Measurements from ENCODE around the gene RAB11A.

GRCh38 chr15:65924004-65924403 is 54.7 kb downstream of the RAB11A start:
- TF ChIP-seq, protein P1, sequence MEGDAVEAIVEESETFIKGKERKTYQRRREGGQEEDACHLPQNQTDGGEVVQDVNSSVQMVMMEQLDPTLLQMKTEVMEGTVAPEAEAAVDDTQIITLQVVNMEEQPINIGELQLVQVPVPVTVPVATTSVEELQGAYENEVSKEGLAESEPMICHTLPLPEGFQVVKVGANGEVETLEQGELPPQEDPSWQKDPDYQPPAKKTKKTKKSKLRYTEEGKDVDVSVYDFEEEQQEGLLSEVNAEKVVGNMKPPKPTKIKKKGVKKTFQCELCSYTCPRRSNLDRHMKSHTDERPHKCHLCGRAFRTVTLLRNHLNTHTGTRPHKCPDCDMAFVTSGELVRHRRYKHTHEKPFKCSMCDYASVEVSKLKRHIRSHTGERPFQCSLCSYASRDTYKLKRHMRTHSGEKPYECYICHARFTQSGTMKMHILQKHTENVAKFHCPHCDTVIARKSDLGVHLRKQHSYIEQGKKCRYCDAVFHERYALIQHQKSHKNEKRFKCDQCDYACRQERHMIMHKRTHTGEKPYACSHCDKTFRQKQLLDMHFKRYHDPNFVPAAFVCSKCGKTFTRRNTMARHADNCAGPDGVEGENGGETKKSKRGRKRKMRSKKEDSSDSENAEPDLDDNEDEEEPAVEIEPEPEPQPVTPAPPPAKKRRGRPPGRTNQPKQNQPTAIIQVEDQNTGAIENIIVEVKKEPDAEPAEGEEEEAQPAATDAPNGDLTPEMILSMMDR (IDR thresholded peaks at IDR 0.05): no peak
- TF ChIP-seq REST (IDR thresholded peaks at IDR 0.05; ENCODE audit: insufficient read depth in 1 of 2, low read depth in 2 of 2, low read length in 1 of 2) (no peak), SIN3A (IDR thresholded peaks at IDR 0.05; ENCODE audit: borderline replicate concordance, insufficient read depth, low read depth, low read length) (no peak)

Measured in Panc1 (cell line).